ENCODE measurements around the gene KRTAP12-3.

GRCh38 chr21:44612029-44612486 is 45.7 kb upstream of the KRTAP12-3 start, which contains the start of gene KRTAP10-8:
- TF ChIP-seq CTCF (IDR thresholded peaks at IDR 0.05 in 2 of 3, conservative IDR thresholded peaks at IDR 0.05 in 1 of 3; ENCODE audit: control insufficient read depth in 2 of 3, extremely low read depth in 1 of 3, insufficient read depth in 1 of 3, low read depth in 3 of 3, low read length in 3 of 3) (no peak), ZNF384 (IDR thresholded peaks at IDR 0.05; ENCODE audit: borderline replicate concordance, low read depth, low read length) (no peak)
